Stimulated activated CD4-positive, alpha-beta T cell treated with anti-CD3 and anti-CD28 coated beads, Interleukin-1b, Interleukin-23, amount 100 ng/mL, for 4 hours (primary cell): ENCODE data around the gene CHPF.

Experiments
- DNase-seq, 2 donors: peaks; one replicate each; pipeline ENCODE4 v3.0.0-alpha.2; 2020; ENCODE audit warnings: low read depth in 2 of 2

CHPF gene

DNA sequence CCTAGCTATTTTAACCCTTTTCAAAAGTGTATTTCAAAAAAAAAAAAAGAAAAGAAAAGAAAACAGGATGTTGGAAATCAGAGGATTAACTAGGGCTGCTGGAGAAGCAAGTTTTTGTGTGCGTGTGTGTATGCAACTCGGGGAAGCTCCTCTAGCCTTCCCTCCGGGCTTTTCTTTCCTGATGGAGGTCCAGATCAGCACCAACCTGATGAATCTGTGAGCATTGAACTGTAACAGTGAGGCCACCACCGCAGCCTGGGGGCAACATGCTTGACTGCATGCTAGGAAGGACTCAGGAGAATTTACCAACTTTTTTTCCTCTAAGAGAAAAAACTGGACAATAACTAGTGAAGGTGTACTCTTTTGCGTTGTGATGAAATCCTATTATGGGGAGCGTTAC, 25.4 kb upstream of the CHPF start:
- DNase-seq, result no peak

DNA sequence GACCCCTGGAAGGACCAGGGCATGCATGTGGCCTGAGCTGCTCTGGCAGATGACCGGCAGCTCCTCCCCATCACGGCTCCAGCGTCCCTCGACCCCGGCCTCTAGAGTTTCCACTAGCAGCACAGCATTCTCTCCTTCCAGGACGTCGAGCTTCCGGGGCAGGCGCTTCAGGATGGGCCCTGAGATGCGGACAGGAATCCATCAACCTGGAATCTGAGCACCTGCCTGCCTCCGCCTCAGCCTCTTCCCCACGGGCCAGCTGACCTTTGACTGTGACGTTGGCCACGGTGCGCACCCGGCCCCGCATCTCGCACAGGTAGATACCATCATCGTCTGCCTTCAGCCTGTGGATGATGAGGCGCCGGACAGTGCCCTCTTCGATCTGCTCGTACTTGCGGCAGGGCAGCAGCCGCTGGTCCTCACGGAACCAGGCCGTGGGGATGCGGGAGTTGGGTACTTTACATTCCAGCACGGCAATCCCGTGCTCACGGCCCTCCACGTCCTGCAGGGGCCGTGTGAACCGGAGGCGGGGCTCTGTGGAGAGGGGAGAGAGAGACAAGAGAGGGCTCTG, 24.3 kb upstream of the CHPF start:
- no peak for DNase-seq

DNA sequence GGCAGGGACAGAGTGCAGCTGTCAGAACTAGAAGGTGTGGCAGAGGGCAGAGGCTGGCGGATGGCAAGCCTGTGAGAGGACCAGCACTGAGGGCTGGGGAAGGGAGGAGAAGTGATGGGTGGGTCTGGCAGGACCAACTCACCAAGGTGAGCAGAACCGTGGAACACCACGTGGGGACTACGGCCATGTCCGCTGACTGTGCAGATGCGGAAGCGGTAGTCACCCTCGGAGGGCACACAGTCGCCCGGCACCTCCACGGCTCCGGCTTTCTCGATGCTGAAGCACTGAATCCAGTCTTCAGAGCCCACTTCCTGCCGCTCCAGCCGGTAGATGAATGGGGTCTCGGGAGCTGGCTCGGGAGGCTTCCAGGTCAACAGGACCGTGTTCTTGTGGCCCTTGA, 23.5 kb upstream of the CHPF start:
- DNase-seq, result no peak

DNA sequence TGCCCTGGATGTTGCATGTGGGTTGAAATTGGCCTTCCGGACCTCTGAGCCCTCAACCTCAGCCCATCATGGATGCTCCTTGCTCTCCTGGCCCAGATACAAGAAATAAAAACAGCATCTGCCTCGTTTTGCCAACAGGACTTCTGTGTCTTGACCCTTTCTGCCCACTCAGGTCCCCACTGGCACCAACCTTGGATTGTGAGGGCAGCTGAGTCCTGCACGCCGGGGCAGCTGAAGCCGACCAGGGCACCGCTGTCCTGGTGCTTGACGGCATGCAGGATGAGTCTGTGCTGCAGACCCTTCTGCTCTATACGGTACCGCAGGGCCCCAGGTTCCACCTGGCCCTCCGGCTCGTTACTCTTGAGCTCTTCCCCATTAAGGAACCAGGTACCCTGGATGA, 23.0 kb upstream of the CHPF start:
- no peak for DNase-seq

DNA sequence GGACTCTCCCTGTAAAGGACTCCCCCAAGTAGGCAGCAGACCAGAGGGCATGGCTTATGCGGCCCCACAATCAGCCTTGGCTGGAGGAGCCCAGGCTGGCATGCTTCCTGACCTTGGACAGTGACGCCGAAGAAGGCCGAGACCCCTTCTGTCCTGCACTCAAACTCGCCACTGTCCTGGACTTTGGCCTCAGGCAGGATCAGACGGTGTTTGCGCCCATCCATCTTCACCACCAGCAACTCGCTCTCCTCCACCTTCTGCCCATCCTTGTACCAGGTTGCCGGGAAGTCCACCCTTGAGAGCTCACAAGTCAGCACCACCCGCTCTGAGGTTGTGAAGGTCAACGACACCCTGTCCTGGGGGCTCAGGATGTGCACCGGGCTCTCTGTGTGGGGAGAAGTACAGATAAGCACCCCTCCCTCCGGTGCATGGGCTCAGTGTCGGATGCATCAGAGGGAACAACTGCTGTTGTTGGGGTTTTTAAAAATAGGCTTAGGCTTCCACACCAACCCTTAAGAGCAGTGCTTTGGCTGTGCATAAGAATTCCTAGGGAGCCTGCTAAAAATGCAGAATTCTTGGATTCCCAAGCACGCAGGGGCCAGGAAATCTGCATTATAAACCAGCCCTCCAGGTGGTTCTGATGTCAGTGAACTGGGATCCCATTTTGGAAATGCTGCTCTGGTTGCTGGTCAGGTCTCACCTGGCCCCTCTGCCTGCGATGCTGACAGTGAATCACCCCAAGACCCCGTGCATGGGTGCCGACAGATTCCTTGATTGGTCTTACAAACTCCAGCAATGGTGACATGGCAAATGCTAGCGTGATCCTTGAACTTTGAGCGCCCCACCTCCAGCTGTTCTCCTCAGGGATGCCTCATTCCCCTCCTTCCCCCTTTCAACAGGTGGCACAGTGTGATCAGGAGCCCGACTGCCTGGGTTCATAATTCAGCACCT, 21.8 kb upstream of the CHPF start:
- no peak for DNase-seq

DNA sequence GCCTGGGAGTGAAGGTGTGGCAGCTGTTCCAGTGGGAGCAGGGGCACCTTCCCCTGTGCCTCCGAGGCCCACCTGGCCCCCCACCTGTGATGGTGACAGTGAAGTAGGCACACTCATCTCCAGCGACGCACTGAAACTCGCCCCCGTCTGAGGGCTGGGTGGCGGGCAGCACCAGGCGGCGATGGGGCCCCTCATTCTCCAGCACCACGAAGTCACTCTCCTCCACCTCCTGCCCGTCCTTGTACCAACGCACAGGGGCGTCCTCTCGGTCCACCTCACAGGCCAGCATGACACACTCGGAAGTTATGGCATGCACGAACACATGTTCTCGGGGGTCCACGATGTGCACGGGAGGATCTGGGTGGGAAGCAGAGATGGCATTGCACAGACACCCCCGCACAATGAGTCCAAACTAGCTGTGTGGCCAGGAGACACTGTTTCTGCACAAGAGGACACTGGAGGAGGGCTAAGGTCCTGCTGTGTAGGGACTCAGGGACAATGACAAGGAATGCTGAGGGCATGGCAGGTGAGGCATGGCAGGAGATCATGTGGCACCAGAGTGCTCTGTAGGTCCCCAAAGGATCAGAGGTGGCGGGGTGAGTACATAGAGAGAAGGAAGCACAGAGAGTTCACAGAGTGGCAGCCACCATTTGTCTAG, 19.8 kb upstream of the CHPF start:
- DNase-seq, result no peak

DNA sequence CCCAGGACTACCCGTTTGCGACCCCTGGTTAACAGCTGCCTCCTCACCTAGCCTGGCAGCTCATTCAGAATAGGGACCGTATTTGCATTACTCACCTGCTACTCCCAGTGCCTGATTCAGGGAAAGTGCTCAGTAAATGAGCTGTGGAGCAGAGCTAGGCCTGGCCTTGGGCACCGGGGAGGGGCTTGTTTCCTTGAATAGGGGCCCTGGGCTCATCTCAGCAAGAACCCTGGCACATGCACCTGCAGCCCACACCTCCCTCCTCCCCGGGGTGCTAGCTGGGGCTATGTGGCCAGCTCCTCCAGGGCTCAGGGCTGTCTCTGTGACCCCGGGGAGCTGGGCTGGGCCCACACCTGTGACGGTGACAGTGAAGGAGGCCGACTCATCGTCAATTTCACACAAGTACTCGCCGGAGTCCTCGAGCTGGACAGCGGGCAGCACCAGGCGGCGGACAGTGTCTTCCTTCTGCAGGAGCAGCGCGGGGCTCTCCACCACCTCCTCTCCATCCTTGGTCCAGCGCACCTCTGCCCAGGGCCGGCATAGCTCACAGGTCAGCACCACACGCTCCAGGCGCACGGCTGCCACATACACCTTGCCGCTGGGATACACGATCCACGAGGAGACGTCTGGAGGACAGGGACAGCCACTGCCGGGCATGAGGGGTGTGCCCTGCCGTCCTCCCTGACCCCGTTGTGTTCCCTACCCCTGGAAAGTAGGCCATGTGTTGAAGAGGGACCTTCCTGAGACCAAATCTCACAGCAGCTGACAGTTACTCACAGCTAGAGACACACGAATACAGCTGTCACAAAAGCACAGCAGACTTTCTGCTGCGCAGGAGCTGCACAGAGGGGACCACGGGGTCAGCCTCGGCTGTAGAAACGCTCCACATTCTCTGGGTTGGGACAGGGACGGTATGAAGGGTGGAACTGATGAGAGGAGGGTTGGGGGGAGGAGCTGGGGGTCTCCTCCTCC, 18.7 kb upstream of the CHPF start:
- no peak for DNase-seq

DNA sequence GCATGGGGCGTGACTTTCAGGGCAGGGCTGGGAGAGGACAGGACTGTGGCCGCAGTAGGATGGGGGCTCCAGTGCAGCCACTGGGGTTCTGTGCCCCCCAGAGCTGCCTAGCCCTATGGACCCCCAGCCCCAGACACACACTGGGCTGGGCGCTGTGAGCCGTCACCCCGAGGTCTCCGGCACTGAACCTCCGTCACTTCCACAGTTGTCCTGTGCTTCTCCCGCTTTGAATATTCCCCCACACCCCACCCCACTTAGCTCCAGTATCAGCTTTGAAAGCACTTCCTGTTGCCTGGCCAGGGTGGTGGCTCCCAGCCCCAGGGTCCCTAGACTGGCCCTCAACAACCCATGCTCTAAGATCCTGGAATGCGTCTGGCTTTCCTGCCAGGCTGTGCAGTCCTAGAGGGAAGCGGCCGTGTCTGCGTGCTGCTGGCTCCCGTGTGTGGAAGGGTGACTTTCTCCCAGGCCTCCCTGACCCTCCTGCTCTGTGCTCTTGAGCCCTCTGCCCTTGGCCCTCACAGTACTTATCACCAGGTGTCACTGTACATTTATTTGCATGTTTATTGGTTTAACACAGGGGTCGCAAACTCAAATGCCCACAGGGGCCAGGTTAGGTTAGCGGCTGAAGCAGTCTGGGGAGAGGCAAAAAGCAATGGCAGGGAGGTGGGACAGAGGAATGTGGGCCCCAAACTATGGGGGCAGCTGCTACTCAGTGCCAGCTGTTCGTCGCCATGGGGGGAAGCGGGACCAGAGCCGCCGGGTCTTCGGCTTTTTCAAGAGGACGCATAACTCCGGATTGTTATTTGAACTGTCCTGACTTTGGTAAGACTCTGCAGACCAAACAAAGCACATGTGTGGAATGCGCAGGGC, 17.8 kb upstream of the CHPF start:
- no peak for DNase-seq

DNA sequence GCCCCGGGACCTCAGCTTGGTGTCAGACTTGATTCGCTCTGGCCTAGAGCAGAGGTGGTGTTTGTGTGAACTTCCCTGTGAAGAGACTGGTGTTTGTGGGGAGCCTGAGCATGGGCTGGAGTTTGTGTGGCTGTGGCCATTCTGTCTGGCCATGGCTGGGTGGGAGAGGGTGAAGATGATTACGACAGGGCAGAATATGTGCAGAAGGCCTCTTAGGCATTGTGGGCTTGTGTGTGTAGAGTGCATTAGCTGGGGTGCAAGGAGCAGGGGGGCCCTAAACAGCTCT, 17.2 kb upstream of the CHPF start:
- no peak for DNase-seq

DNA sequence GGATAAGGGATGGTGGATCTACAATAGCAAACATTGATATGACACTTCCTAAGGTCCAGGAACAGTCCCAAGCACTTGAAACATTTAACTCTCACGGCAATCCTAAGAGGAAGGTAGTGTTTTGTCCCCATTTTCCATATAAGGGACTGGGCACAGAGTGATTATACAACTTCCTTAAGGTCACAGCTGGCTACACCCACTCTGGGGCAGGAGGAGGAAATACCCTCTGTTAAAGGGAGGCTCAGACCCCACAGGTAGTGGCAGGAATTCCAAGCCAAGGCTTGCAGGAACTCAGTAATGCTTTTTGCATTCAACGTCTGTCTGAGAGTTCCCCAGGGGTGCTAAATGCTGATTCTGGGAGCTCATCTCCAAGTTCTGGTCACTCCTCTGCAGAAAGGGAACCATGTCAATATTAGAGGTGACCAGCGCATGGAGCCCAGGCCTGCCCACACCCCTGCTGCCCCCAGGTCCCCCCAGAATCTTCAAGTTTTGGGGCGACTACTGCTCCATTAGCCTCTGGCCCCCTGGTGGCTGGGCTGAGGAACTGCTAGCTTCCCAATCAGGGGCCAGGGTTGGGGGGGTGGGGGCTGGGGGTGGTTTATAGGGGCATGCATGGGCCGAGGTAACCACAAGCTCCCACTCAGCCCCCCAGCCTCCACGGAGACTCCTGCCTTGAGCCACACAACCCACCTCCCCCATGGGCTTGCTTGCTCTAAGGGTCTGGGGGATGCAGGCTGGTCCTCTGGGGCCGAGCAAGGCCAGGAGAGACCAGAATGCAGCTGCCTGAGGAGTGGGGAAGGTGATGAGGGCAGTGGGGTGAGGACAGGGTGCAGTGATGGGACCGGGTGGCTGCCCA, 16.7 kb upstream of the CHPF start:
- no peak for DNase-seq

DNA sequence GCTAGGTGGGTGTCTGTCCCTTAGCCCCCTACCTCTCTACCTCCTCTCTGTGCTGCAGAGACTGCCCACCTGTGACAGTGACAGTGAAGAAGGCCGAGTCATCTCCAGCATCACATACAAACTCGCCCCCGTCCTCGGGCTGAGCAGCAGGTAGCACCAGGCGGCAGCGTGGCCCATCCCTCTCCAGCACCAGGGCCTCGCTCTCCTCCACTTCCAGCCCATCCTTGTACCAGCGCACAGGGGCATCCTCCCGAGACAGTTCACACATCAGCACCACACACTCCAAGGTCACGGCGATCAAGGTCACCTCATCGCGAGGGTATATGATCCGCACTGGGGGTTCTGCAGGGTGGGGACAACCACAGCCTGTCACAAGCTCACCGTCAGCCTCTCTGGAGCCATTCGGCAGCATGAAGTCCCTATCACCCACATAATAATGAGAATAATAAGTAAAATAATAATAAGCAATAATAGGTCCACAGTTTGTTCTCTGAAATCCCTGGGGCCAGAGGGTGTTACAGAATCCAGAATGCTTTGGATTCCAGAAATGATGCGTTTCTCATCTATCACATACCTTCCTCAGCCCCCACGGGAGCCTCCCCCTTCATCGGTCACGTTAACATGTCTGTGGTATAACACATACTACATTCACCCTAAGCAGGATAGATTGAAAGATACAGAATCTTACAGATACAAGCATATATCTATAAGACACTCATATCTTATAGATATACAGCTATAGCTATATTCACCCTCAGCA, 15.7 kb upstream of the CHPF start:
- DNase-seq, result no peak

DNA sequence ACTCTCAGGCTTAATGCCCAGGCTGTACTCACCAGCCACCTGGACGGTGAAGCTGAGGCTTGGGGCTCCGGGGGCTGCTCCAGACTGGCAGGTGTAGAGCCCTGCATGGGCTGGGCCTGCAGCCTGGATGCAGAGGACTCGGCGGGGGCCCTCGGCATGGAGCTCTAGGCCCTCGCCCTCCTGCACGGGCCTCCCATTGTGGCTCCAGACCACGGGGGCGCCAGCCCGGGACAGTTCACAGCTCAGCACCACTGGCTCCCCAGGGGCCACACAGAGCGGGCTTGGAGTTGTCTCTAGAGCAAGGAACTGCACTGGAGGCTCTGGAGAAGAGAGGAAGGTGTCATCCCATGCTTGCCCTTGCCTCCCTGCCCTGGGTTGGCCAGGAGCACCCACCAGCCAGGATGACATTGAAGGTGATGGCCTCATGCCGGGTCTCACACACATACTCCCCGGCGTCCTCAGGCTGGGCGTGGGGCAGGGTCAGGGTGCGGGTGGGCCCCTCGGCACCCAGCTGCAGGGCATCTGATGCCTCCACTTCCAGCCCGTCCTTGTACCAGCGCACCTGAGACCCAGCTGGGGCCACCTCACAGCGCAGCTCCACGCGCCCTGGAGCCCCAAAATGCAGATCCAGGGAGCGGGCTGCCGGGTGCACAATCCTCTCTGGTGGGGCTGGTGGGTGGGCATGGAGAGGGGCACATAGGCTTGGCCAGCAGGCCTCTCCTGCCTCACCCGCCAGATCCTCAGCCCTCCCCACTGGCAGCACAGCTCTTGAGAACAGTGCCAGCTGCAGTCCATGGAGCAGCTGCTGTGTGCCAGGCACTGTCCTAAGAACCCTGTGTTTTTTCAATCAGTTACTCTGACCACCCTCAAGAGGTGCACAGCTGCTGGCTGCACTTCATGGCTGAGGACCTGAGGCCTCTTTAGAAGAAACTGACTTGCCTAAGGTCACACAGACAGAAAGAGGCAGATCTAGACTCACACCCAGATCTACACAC, 14.5 kb upstream of the CHPF start:
- no peak for DNase-seq

DNA sequence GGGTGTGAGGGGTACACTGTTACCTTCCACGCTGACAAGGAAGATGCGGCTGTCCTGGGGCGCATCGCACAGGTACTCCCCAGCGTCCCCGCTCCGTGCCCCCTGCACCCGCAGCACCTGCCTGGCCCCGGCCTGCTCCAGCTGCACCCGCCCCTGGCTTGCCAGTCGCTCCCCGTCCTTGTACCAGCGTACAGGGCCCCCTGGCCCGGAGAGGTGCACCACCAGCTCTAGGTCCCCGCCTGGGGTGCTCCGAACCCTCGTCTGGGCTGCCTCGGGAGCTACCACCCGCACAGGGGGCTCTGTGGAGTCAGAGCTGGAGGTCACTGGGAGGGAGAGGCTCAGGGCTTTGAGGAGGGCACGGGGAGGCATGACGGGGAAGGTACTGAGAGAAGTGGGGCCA, 13.7 kb upstream of the CHPF start:
- DNase-seq, result no peak

DNA sequence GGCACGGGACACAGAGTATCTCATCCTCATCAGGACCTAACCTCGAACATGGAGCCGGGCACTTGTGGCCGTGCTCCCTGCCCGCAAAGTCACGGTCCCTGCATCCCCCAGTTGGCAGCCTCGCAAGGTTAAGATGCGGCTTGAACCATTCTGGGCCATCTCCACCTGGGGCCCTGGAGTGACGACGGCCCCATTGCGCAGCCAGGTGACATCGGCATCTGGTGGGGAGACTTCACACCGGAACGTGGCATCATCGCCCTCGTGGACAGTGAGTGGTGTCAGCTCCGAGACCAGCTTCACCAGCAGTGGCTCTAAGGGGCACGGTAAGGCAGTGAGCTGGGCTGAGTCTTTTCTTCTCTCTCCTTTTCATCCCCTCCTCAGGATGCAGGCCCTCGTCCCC, 12.8 kb upstream of the CHPF start:
- no peak for DNase-seq

DNA sequence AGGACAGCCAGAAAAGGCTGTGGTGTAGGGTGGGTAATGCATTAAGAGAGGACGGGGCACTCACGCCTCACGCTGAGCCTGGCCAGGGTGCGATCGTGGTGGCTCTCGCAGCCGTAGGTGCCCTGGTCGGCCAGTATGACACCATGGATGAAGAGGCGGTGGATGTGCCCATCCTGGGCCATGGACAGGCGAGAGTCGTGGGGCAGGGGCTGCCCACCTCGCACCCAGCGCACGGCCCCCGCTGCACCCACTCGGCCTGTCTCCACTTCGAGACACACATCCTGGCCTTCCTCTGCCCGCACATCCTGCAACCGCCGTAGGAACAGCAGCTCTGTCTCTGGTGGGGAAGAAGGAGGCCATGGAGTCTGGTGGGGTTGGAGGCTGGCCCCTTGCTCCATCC, 12.3 kb upstream of the CHPF start:
- no peak for DNase-seq

DNA sequence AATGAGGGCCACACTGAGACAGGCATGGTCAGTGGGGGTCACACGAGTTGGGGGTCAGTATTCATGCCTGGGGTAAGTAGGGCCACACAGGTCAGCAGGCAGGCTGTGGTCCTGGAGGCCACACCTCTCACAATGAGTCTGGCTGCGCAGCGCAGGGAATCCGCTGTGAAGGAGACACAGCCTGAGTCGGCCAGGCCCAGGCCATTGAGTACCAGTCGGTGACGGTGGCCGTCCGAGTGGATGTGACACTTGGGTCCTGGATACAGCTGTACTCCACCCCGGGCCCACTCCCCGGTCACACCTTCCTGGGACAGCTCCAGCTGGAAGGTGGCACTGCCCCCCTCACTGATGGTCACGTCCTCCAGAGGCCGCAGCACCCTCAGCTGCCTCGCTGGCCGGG, 10.7 kb upstream of the CHPF start:
- DNase-seq, result no peak

DNA sequence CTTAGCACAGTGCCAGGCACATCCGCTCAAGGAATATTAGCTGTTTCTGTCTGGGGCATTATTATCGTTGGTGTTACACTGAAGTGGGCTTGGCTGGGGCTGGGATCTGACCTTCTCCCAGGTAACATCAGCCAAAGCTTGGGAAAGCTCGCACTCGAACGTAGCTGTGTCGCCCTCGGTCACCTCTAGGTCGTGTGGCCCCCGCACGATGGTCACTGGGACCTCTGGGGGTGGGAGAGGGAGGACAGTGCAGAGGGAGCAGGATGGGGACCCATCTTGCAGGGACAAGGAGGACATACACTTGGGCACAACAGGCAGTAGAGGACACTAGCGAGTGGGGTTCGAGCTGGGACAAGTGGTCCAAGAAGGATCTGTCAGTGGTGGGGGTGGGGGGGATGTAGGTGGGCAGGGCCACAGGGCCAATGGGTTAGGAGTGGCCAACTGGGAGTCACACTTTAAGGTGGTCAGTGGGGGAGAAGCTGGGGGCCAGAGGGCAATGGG, 9.9 kb upstream of the CHPF start:
- no peak for DNase-seq

DNA sequence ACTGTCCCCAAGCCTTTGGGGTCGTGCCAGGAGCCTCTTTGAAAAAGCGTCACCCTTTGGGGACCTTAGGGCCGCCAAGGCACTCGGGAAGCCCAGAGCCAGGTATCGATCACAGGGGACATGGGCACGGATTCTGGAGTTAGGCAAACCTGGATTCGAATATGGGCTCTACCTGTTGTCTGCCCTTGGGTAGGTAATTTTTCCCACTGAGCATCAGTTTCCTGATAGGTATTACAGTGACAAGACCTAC, 9.5 kb upstream of the CHPF start:
- no peak for DNase-seq
